A673 (cell line): ENCODE data around the gene TATDN2.

Experiments
- EZH2 ChIP-seq: fragments of 200-600 bp; sonication (generic); IDR thresholded peaks from 2 replicates; pipeline ENCODE4 v1.6.1; 2017; ENCODE audit warnings: borderline replicate concordance, low read depth, mild to moderate bottlenecking, mixed read lengths, antibody characterized with exemption, low read length; ENCODE audit not compliant: poor library complexity, severe bottlenecking
- TF ChIP-seq, protein P1 (sequence below): fragments of 300-800, 200-600 bp; sonication (generic); conservative IDR thresholded peaks from 2 replicates; pipeline ENCODE4 v1.5.1; 2017; ENCODE audit warnings: low read depth, mild to moderate bottlenecking, antibody characterized with exemption, low read length, moderate library complexity, mixed read lengths

DNA sequence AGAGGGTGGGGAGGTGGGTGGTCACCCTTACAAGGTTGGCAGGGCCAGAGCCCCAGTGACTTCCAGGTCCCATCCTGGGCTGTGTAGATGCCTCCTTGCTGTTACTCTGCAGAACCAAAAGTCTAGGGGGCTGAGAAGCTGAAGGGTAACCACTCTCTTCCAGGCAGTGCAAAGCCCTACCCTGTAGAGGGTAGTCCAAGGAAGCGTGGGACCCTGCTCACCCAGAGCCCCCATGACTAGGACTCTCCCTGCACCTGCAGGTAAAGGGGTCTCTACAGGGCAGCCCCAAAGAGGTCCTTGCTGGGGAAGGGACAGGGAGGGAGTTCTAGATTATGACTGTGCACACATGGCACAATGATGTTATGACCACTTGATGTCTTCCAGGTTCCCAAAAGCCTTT is 30.2 kb downstream of the TATDN2 start:
- no peak for TF ChIP-seq EZH2
- TF ChIP-seq, protein P1, sequence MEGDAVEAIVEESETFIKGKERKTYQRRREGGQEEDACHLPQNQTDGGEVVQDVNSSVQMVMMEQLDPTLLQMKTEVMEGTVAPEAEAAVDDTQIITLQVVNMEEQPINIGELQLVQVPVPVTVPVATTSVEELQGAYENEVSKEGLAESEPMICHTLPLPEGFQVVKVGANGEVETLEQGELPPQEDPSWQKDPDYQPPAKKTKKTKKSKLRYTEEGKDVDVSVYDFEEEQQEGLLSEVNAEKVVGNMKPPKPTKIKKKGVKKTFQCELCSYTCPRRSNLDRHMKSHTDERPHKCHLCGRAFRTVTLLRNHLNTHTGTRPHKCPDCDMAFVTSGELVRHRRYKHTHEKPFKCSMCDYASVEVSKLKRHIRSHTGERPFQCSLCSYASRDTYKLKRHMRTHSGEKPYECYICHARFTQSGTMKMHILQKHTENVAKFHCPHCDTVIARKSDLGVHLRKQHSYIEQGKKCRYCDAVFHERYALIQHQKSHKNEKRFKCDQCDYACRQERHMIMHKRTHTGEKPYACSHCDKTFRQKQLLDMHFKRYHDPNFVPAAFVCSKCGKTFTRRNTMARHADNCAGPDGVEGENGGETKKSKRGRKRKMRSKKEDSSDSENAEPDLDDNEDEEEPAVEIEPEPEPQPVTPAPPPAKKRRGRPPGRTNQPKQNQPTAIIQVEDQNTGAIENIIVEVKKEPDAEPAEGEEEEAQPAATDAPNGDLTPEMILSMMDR: no peak
